ENCODE measurements around the gene C8B. TPM values are rescaled to one million over a fixed set of nuclear protein-coding genes. Genes with fewer than 3 reads are reported as not detected.

C8B gene
- not detected for total RNA-seq

DNA sequence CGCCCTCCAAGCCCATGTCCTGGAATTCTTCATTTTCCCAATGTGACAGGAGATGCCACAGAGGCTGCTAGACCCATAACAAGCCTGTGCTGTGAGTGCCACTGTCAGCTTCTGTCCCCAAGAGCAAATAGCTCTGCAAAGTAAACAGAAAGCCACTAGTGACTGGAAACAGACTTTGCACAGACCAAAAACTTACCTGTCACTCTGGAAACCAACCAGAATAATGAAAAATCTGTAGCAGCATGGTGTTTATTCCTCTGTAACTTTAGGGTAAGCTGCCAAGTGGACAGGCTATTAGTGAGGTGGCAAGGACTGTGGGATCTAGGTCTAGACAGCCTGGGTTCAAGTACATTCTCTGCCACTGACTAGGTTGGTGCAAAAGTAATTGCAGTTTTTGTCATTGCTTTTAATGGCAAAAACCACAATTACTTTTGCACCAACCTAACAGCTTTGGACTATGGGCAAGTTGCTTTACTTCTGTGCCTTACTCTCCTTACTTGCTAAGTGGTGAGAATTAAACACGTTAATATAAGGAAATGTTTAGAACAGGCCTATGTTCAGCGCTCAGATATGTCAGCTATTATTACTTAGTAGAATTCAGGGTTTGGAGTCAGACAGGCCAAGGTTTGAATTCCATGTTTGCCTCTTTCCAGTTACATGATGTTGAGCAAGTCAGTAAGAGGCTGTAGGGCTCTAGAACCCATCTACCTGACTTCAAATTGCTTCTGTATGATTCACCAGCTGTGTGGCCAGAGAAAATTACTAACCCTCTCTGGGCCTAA is at the start of gene C8B:
Gene C8B (minus strand): TSS at position 100 of the 782 bp plus-strand sequence. CDS start 67 bp downstream, at position 33.
- DNase-seq = no peak

DNA sequence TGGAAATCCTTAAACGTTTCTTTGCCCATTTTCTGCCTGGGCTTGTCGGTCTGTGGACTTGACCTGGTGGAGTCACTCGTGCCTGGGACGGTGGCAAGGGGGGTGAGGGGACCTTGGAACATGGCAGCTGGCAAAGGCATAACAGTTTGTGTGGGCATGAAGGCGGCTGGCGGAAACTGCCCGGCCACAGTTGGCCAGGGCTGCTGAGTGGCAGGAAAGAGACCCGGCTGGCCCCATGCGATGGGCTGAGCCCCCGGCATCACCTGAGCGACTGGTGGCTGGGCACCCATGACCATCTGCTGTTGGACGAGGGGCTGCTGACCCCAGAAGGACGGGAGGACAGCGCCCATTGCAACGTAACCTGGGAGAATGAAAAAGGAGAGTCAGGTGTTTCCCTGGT is 49.3 kb upstream of the C8B start:
- no peak for DNase-seq

DNA sequence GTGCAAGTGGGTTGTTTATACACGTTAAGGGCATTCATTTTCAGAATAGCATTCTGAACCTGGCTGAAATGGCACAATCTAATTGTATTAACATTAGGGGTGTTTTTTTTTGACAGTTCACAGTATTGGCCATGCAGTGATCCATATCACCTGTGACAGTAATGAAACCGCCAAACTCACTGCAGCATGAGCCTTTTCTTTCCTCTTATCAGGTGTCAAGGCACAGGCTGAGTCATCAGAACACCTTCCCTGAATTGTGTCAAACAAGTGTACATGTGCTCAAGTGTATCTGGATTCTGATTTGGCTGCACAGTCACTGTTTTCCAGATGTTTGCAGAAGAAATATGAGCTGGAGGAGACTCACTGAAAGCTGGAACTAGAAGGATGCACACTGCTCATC is 47.7 kb upstream of the C8B start:
- no peak for DNase-seq

DNA sequence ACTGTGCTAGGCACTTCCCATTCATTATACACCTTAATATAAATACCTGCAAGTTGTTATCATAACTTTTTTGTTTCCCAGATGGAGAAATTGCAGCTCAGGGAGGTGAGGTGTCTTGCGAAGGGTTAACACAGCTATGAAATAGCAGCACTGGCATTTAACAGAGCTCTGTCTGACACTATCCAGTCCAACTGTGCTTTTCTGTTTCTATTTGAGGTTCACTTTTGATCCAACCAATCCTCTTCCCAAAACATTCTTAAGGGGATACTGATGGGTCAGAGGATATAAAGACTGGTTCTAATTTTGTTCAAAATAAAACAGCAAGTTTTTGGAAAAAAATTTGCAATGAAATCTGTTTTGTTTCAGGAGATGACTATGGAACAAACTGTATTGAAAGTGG is 46.5 kb upstream of the C8B start:
- no peak for DNase-seq

DNA sequence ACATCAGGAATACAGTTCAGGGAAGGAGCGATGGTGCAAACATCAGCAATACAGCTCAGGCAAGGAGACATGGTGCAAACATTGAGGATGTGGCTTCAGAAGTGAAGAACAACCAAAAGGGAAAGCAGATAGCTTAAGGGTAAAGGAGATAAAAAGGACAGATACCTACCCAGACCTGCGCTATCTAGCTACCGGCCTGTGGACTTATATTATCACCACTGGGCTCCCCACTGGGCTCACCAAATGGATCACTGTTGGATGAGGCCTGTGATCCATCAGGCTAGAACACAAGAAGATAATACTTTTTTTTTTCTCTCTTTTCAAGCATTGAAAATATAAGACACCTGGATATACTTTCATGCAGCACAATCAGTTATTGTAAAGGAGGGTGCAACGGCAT is 44.7 kb upstream of the C8B start:
- no peak for DNase-seq

DNA sequence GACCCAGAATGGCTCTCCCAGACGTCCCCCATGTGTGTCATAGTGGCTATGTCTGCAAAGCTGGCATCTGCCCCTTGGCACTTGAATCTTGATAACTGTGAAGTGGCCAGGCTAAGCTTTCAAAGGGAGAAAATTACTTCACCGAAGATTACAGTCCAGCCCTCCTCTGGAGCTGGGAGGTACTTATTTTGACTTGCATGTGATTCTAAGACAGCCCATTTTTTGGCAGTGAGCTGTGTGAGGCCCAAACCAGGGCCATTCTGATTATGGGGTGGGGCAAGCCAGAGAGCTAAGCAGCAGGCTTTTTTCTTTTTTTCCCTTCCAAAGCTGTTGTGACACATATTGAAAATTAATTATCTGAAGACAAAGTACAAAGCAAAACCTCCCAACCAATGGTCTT is 42.1 kb upstream of the C8B start:
- DNase-seq = no peak

DNA sequence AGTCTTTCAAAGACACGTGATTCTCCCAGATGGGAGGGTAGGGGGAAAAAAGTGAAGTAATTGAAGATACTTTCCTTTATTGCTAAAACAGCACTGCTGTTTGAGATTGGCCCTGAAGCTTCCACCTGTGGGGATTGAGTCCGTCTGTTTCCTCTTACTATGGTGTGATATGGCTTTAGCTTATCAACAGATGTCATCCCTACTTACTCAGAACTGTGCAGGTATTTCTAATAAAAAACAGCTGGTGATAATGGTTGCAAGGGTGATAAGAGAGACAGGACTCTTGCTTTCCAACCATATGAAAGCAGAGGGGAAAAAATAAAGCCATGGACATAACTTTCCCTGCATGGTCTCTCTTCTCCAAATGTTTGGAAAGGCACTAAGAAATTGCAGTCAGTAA is 41.7 kb upstream of the C8B start:
- no peak for DNase-seq

DNA sequence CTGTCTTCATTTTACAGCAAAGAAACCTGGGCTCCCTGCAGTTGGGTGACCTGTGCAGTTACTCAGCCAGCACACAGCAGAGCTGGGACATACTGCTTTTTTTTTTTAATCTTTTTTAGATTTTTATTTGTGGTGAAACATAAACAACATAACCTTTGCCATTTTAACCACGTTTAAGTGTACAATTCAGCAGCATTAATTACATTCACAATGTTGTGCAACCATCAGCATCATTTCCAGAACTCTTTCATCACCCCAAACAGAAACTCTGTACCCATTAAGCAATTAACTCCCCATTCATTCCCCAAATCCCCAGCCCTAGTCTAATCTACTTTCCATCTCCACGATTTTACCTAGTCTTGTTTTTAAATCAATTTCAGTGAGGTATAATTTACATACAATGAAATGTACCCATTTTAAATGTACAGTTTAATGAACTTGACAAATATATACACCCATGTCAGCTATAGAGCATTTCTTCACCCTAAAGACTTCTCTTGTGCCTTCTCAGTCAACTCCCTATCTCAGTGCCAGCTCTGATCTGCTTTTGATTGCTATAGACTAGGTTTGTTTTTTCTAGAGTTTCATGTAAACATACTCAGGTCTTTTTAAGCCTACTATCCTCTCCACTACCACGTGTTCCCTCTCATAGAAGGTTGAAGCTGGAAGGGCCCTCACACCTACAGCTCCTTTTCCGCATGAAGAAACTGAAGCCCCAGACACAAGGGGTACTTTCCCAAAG is 37.8 kb upstream of the C8B start:
- no peak for DNase-seq

DNA sequence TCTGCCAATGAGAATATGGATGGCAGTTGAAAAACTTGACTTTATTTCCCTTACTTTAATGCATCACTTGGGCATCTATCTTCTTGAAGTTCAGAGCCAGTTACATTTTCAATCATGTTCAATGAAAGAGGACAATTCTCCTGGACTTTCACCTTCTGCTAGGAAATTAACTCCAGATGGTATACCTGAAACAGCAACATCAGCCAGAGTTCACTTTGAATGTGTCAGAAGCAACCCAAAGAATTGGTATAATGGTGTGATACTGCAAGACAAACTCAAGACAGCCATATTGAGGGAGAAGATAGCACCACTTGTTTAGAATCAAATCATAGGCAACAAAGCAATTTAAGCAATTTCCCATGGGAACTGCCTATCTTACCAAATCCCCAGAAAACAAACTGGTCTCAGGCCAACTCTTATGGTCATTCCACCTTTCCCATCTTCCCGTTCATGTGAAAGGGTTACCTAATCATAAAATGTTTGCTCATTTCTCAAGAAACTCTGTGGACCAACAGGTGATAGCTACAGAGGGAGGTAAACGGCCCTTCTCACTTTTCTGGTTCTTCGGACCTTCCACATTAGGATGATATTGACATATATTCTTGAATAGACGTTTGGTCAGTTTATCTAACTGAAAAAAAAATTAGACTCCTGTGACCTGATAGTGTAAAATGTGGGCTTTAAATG is 29.7 kb upstream of the C8B start:
- no peak for DNase-seq

DNA sequence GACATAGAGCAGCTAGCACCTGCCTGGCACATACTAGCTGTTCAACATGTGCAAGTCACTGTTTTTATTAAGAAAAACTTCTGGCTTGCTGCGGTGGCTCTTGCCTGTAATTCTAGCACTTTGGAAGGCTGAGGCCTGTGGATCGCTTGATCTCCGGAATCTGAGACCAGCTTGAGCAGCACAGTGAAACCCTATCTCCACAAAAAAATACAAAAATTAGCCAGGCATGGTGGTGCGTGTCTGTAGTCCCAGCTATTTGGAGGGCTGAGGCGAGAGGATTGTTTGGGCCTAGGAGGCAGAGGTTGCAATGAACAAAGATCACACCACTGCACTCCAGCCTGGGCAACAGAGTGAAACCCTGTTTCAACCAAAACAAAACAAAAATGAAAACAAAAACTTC is 27.7 kb upstream of the C8B start:
- no peak for DNase-seq

DNA sequence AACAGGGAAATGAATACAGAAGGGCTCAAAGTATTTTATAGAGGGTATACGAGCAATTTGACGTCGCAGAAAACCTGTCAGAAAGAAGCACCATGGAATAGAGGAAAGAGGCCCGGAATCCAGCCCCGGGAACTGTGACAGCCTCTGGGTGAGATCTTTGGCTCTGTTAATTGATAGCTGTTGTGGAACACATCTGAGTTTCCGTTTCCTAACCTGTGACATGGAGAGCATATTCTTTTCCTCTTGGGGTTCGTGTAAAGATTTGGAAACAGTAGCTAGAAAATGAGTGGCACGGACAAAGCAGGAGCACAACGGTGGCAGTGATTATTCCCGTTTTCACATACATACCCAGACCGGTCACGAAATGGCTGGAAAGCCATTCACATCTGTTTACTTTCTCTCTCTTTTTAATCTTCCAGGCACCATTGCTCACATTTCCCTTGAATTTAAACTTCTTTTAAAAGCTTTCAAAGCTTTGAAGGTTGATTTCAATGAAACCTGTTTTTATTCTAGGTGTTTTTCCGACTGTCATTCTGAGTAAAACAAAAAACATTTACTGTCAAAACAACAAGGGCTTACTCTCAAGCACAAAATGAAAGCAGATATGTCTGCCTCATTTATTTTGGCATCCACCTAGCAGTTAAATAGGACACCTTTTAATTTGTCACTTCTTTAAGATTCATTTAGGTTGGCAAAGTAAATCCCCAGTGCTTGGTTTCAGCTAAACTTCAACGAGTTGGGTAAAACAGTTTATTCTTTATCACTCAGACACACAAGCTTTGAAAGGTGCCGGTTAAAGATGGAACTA is 26.7 kb upstream of the C8B start:
- no peak for DNase-seq

DNA sequence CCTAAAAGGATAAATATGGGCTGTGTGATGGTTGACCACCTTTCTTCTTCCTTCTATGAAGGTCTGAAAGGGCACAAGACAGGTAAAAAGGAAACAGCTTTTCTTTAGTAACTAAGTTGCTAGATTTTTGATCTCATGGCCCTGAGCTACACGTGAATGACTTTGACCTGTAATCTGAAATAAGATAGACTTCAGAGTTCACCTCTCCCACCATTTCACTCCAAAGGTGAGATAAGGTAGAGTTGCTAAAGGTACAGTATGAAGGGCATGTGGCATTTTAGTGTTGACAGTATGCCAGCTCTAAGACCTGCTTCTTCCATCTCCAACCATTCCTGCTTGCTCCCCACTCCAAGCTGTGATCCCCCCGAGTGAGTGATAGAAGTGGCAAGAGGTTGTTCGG is 25.8 kb upstream of the C8B start:
- no peak for DNase-seq

DNA sequence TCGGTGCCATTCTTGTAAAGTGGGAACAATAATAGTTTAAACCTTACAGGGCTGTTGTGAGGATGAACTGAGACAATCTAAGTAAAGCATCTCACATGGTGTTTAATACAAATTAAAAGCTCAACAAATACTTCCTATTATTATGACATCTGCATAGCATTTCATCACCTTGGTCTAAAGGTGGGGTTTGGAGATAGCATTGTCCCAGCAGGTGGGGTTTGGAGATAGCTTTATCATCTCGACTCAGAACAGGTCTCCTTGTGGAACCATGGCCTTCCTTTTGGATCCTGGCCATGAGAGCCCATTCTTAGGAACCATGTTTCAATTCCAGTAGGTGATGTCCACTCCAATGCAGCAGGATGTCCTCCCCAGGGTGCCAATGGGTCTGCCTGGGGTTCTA is 20.6 kb upstream of the C8B start:
- no peak for DNase-seq

DNA sequence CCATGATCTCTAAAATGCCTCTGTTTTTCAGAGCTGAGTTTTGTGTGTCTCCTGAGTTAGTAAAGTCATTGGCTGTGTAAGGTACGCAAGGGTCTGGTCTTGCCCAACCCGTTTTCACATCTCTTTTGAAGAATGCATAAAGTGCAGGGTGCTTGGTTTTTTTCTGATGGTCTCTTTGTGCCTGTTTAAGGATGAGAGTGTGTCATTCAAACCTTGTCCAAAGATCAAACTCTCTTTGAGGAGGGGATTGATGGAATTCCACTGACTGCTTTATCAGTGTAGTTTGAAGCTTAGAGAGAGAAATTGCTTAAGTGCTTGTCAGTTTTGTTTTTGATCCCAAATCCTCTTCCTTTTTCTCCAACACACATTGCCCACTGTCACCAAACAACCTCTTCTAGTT is 20.0 kb upstream of the C8B start:
- DNase-seq = no peak

DNA sequence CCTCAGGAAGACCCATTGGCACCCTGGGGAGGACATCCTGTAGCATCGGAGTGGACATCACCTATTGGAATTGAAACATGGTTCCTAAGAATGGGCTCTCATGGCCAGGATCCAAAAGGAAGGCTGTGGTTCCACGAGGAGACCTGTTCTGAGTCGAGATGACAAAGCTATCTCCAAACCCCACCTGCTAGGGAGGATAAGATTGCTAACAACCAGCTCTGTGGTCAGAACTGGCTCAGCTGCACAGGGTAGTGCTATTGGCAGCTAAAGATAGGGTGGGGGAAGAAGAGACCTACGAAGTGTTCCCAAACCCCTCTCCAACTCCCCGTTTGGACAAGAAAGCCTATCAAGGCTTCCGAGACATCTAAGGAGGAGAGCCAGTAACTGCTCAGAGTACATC is 17.7 kb upstream of the C8B start:
- no peak for DNase-seq

DNA sequence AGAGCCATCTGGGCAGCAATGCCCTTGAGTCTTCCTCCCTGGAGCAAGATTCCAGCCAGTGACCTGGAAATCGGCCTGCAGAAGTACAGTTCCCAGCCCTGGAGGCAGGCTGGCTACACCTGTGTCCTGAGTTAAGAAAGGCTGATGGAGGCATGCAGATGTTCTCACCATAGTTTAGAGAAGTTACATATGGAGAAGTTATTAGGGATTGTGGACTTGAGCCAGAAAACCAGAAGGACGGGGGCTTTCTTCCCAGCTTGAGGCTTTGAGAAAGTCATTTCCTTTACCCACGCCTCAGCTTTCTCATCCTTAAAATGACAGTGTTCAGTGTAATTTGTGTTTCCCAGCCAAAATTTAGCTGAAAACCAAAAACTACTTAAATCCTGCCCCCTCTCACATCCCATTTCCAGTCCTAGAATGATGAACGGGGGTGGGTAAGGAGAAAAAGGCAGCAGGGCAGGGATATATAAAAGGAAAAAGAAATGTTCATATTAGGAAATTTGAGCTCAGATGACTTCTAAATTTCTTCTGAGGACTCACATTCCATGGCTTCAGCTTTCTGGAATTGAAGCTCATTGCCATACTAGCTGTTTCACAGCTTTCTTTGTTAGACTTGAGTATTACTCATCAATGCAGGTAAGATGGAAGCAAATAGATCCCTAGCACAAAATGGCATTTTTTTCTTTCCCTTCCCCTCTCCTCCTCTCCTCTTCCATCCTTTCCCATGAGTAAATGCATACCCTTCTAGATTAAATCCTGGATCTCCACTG is 14.4 kb upstream of the C8B start:
- no peak for DNase-seq

DNA sequence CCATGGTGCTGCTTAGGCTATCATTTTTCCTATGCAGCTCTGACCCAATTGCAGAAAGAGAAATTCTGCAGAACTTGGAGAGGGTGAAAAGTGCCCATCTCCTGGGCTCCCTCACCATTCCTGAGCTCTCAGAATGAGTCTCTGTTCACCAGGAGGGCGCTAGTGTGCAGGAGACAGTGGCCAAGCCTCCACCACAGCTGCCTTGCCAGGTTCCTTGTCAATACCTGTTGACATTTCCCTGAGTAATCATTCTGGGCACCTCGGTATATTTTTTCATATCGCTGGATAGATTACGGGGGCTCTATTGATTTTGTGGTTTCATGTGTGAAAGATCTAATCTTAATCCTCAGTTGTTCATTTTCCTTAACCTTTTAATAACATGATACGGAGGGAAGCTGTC is 13.0 kb upstream of the C8B start:
- DNase-seq = no peak

DNA sequence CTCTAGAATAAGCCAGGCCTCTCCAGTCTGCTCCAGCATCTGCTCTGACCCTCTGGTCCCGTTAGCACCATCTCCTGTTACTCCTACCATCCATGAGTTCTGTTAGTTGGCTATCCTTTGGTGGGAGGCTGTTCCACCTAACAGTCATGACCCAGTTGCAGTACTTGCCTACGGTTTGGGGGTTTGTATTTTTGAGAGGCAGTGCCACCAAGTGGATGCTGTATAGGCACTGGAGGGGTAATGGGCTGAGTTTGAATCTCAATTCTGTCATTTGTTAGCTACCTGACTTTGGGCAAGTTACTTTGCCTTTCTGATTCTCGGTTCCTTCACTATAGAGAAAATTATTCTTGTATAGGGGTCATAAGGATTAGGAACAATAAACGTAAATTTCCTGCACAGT is 12.1 kb upstream of the C8B start:
- no peak for DNase-seq

DNA sequence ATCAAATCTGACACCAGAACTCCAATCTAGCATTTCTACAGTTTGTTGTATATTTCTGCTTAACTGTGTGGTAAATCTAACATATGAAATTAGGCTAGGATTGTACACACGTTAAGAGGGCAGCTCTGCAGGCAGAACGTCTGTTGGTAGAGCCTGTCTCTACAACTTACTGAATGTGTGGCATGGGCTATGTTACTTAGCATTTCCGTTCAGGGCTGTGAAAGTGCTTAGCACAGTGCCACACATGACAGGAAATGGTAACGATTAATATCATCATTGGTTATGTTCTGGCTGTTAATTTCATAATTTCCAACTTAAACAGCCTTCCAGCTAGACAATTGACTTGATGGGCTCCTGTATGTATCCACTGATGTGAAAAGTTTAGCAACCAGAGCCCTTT is 9.6 kb upstream of the C8B start:
- DNase-seq = no peak

DNA sequence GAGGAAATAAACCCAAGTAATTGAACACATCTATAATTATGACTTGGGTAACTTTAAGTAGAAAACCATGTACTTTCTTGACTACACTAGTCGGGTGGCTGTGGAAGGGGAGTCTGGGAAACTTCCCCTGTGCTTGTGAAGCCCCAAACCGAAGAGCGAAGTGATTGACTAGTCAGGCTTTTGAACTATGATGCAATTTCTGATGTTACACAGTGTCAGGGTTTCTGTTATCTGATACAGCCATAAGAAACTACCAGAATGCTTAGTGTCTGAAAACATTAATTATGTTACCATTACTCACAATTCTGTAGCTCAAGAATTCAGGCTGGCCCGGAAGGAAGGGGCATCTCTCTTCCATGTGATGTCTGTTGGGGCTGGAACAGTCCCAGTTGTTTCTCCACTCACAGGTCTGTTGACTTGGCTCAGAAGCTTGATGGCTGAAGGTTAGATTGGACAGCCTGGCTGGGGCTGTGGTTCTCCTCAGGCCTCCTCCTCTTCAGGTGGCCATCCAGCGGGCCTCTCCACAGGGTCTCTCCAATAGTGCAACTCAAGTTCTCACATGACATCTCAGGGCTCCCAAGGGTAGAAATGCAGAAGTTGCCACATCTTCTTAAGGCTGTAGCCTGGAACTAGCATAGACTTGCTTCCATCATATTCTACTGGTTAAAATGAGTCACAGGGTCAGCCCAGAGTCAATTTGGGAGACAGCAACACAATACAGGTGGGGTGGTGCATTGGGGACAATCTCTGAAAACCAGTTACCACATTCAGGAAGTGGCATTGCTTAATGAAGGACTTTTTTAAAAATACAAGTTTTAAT is 8.3 kb upstream of the C8B start:
- no peak for DNase-seq

DNA sequence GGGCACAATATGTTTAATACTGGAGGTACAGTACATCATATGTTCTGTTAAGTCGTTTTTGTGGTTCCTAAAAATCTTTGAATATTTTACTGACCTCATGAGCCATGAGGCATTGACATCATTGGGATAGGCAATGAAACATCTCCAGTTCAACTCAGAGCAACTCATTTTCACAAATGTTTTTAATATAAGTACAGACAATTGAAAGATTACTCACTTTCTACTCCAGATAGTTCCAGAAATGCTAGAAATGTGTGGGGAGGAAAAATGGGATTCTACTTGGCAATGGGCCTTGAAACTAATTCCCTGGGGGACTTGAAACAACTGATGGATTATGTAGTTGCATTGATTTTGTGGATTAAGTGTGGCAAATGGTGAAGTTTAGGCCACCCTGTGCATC is 7.2 kb upstream of the C8B start:
- DNase-seq = no peak

All from occipital lobe (tissue), 2 donors.